Caco-2 (cell line): ENCODE measurements around the gene CHGA. TPM values are rescaled to one million over a fixed set of nuclear protein-coding genes. Genes with fewer than 3 reads are reported as not detected.

Experiments
- BruUV-seq: library from RNA; stranded (reverse); fragments of 400-500 nt; replicated peaks from 2 replicates; lab custom pipeline; 2021; lab: Mats Ljungman, UMichigan
- CTCF ChIA-PET: fragments of 300-600 bp; sonication (Branson Sonifier 250); formaldehyde crosslinking; loops from one replicate; lab custom pipeline; 2022; ENCODE audit warnings: antibody characterized with exemption; lab: Charles Lee
- POLR2A ChIA-PET: fragments of 300-600 bp; sonication (Branson Sonifier 250); formaldehyde crosslinking; loops from one replicate; lab custom pipeline; 2022; ENCODE audit warnings: antibody characterized with exemption; lab: Charles Lee
- DNase-seq, 2 experiments: peaks; one replicate each; pipeline versions ENCODE4 v3.0.0 to v3.0.0-alpha.2; 2020 to 2022
- H3K27me3 ChIP-seq: replicated peaks from 2 replicates; pipeline ENCODE4 v1.6.0; 2011; ENCODE audit warnings: low read length; ENCODE audit not compliant: control insufficient read depth, insufficient read depth
- H3K36me3 ChIP-seq: 2 replicates; pipeline ENCODE4 v1.5.1; 2011; ENCODE audit warnings: low read length; ENCODE audit not compliant: control insufficient read depth, insufficient read depth
- H3K4me1 ChIP-seq: fragments of 250-450 bp; sonication (Bioruptor Pico); 2 replicates; pipeline ENCODE4 v1.5.1; 2020; ENCODE audit warnings: mild to moderate bottlenecking
- H3K4me3 ChIP-seq: 2 replicates; pipeline ENCODE4 v1.5.1; 2011; ENCODE audit warnings: low read depth, mild to moderate bottlenecking, control low read depth, low read length
- H3K9me3 ChIP-seq: fragments of 250-450 bp; sonication (Bioruptor Pico); 2 replicates; pipeline ENCODE4 v1.5.1; 2020; ENCODE audit warnings: mild to moderate bottlenecking, moderate library complexity
- H3K27ac Mint-ChIP-seq: one replicate; pipeline ENCODE4 v1.8.0; 2022; ENCODE audit warnings: mixed read lengths; ENCODE audit not compliant: unreplicated experiment
- H3K27me3 Mint-ChIP-seq: one replicate; pipeline ENCODE4 v1.8.0; 2022; ENCODE audit warnings: mixed read lengths; ENCODE audit not compliant: insufficient read depth, unreplicated experiment
- H3K36me3 Mint-ChIP-seq: one replicate; pipeline ENCODE4 v1.8.0; 2022; ENCODE audit warnings: mild to moderate bottlenecking, mixed read lengths; ENCODE audit not compliant: insufficient read depth, unreplicated experiment
- H3K4me1 Mint-ChIP-seq: one replicate; pipeline ENCODE4 v1.8.0; 2022; ENCODE audit warnings: low read depth, mixed read lengths; ENCODE audit not compliant: unreplicated experiment
- H3K4me3 Mint-ChIP-seq: one replicate; pipeline ENCODE4 v1.8.0; 2022; ENCODE audit warnings: mild to moderate bottlenecking, moderate library complexity, mixed read lengths; ENCODE audit not compliant: unreplicated experiment
- H3K9me3 Mint-ChIP-seq: one replicate; pipeline ENCODE4 v1.8.0; 2022; ENCODE audit warnings: mixed read lengths; ENCODE audit not compliant: unreplicated experiment
- intact Hi-C: fragments of 100-400 bp; cut with micrococcal nuclease; formaldehyde crosslinking; loops from one replicate; pipeline ENCODE4 v1.10.0; 2022; ENCODE audit not compliant: unreplicated experiment
- total RNA-seq: library from RNA; stranded (reverse); gene quantifications from 2 replicates; pipeline ENCODE4 v1.2.3, GENCODE V29; 2022
- TF ChIP-seq, protein P1 (sequence below), 2 experiments: fragments of 200-600 bp in 1 of 2; IDR thresholded peaks; 1 replicate in 1 of 2; 2 replicates in 1 of 2; pipeline versions ENCODE4 v1.5.1 to v1.8.0; 2011 to 2022; ENCODE audit warnings: antibody characterized with exemption in 1 of 2, control low read depth in 1 of 2, inconsistent platforms in 1 of 2, low read depth in 1 of 2, low read length in 1 of 2, mild to moderate bottlenecking in 1 of 2, moderate library complexity in 1 of 2; ENCODE audit not compliant: insufficient read depth in 1 of 2, severe bottlenecking in 1 of 2, unreplicated experiment in 1 of 2

Gene CHGA
- total RNA-seq, 1 experiment from 2014 or later = not detected

GRCh38 chr14:92938235-92938875, 15.4 kb downstream of the CHGA start:
- POLR2A ChIA-PET = no interaction called here

GRCh38 chr14:92938890-92939671, 16.1 kb downstream of the CHGA start:
- Histone ChIP-seq H3K27me3 (no peaks in the 10 kb centered on the region), H3K9me3 (no peaks in the 10 kb centered on the region), H3K36me3 (no peaks in the 10 kb centered on the region), H3K4me3 (no peak overlapping the region), H3K4me1 (no peaks in the 10 kb centered on the region)
- Mint-ChIP-seq H3K4me1 (no peaks in the 10 kb centered on the region), H3K36me3 (peaks cover 9% of the 10 kb centered on the region), H3K27ac (no peak overlapping the region), H3K9me3 (no peaks in the 10 kb centered on the region), H3K27me3 (no peaks in the 10 kb centered on the region), H3K4me3 (no peak overlapping the region)
- POLR2A ChIA-PET = no interaction called here
- BruUV-seq = no TSS peak
- CTCF ChIA-PET = interaction anchor here (0.7 kb wide), 1 partner anchor 112 kb away, joined by 6 read pairs; no protein-coding TSS in a partner anchor
- intact Hi-C loops = no loop called here
- no peak for DNase-seq
- TF ChIP-seq, protein P1, sequence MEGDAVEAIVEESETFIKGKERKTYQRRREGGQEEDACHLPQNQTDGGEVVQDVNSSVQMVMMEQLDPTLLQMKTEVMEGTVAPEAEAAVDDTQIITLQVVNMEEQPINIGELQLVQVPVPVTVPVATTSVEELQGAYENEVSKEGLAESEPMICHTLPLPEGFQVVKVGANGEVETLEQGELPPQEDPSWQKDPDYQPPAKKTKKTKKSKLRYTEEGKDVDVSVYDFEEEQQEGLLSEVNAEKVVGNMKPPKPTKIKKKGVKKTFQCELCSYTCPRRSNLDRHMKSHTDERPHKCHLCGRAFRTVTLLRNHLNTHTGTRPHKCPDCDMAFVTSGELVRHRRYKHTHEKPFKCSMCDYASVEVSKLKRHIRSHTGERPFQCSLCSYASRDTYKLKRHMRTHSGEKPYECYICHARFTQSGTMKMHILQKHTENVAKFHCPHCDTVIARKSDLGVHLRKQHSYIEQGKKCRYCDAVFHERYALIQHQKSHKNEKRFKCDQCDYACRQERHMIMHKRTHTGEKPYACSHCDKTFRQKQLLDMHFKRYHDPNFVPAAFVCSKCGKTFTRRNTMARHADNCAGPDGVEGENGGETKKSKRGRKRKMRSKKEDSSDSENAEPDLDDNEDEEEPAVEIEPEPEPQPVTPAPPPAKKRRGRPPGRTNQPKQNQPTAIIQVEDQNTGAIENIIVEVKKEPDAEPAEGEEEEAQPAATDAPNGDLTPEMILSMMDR (IDR thresholded peaks at IDR 0.05; ENCODE audit: insufficient read depth in 1 of 2, low read depth in 1 of 2, low read length in 1 of 2, severe bottlenecking in 1 of 2, unreplicated experiment in 1 of 2) = no peak

More at GRCh38 chr14:92938235-92938875, 15.4 kb downstream of the CHGA start:
- no peaks in the 10 kb centered on the region for H3K9me3 ChIP-seq
- H3K4me3 Mint-ChIP-seq = no peak overlapping the region
- H3K27me3 ChIP-seq = no peaks in the 10 kb centered on the region
- no peak overlapping the region for H3K4me3 ChIP-seq
- H3K36me3 Mint-ChIP-seq = peaks cover 9% of the 10 kb centered on the region
- no peaks in the 10 kb centered on the region for H3K9me3 Mint-ChIP-seq
- intact Hi-C loops = no loop called here
- DNase-seq = no peak
- H3K27ac Mint-ChIP-seq = no peak overlapping the region
- H3K36me3 ChIP-seq = no peaks in the 10 kb centered on the region
- CTCF ChIA-PET = interaction anchor here (0.8 kb wide), 1 partner anchor 57 kb away, joined by 3 read pairs; no protein-coding TSS in a partner anchor
- BruUV-seq = no TSS peak
- TF ChIP-seq, protein P1 (IDR thresholded peaks at IDR 0.05; ENCODE audit: insufficient read depth in 1 of 2, low read depth in 1 of 2, low read length in 1 of 2, severe bottlenecking in 1 of 2, unreplicated experiment in 1 of 2) = no peak
- no peaks in the 10 kb centered on the region for H3K4me1 Mint-ChIP-seq
- H3K27me3 Mint-ChIP-seq = no peaks in the 10 kb centered on the region
- H3K4me1 ChIP-seq = no peaks in the 10 kb centered on the region

DNA sequence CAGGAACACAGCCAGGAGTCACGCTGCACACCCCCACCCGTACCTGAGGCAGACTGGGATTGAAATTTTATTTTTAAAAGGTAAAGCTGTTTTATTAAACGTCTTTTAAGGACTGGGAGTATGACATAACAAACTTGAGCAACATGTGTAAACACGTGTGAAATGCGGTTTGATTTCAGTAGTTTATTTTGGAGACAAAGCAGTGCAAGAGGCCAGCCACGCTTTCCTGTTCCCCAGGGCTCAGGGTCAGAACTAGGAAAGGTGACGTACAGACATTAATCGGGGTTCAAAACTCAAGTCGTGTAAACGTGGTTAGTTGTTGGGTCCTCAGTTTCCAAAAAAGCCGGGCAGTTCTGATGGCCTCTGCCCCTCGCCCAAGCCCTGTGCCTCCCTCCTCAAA, 16.7 kb downstream of the CHGA start:
- CTCF ChIA-PET = interaction anchor here (0.7 kb wide), 1 partner anchor 113 kb away, joined by 6 read pairs; no protein-coding TSS in a partner anchor
- Mint-ChIP-seq H3K27me3 (no peaks in the 10 kb centered on the region), H3K4me1 (no peaks in the 10 kb centered on the region), H3K36me3 (peaks cover 8% of the 10 kb centered on the region), H3K4me3 (no peak overlapping the region), H3K27ac (no peak overlapping the region), H3K9me3 (no peaks in the 10 kb centered on the region)
- H3K27me3 ChIP-seq = no peaks in the 10 kb centered on the region
- POLR2A ChIA-PET = no interaction called here
- no peak overlapping the region for H3K4me3 ChIP-seq
- TF ChIP-seq, protein P1 (IDR thresholded peaks at IDR 0.05; ENCODE audit: insufficient read depth in 1 of 2, low read depth in 1 of 2, low read length in 1 of 2, severe bottlenecking in 1 of 2, unreplicated experiment in 1 of 2) = no peak
- intact Hi-C loops = no loop called here
- no peak for DNase-seq
- no TSS peak for BruUV-seq
- no peaks in the 10 kb centered on the region for H3K9me3 ChIP-seq
- no peaks in the 10 kb centered on the region for H3K4me1 ChIP-seq
- H3K36me3 ChIP-seq = no peaks in the 10 kb centered on the region
